AG04450 (cell line): Measurements from ENCODE around the gene PTTG2. TPM values are rescaled to one million over a fixed set of nuclear protein-coding genes. Genes with fewer than 3 reads are reported as not detected.

Experiments used
- CTCF ChIA-PET: fragments of 300-600, 350-600 bp; formaldehyde crosslinking; extraction: SDS; loops from one replicate; lab custom pipeline; 2022; ENCODE audit warnings: antibody characterized with exemption, inconsistent platforms; lab: Charles Lee
- POLR2A ChIA-PET: fragments of 350-600 bp; formaldehyde crosslinking; extraction: SDS; loops from one replicate; lab custom pipeline; 2021; ENCODE audit warnings: antibody characterized with exemption, inconsistent platforms; lab: Yijun Ruan, JAX
- DNase-seq: peaks from one replicate; pipeline ENCODE4 v3.0.0-alpha.2; 2011; ENCODE audit warnings: low read depth, low spot score
- H3K27ac ChIP-seq: one replicate; pipeline ENCODE4 v1.5.1; 2012; ENCODE audit warnings: low read depth, low read length, control low read depth
- H3K27me3 ChIP-seq: one replicate; pipeline ENCODE4 v1.6.0; 2012; ENCODE audit warnings: low read length; ENCODE audit not compliant: control insufficient read depth, insufficient read depth
- H3K4me3 ChIP-seq: 2 replicates; pipeline ENCODE4 v1.5.1; 2011; ENCODE audit warnings: mild to moderate bottlenecking, low read depth, low read length, control low read depth
- H3K9me3 ChIP-seq: 2 replicates; pipeline ENCODE4 v1.5.1; 2012; ENCODE audit warnings: low read length; ENCODE audit not compliant: control insufficient read depth, insufficient read depth
- polyA plus RNA-seq: library from polyadenylated mRNA; depleted of rRNA; stranded (reverse); fragments of >200 nt; gene quantifications from 2 replicates; pipeline ENCODE4 v1.2.3, GENCODE V29; 2011
- TF ChIP-seq, protein P1 (sequence below): IDR thresholded peaks from 2 replicates; pipeline ENCODE4 v1.5.1; 2011; ENCODE audit warnings: low read depth, low read length, control low read depth, inconsistent platforms

The PTTG2 gene
- polyA plus RNA-seq, 1 experiment, result not detected

DNA sequence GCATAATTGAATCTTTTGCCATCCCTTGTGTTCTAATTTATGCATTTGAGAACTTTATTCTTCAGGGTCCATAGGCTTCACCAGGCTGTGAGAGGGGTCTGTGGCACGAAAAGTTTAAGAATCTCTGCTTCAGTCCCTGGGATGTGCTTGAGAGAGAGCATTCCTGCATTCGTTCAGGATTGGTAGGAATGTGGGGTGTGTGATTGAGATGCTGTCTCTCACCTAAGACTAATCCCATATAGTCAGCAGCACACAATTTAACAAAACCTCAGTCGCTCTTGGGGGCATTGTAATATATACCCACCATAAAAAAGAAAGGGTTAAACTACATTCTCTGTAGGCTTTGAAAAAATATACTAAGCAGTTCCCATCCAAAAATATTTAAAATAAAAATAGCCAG is 41.7 kb downstream of the PTTG2 start:
- ChIA-PET CTCF (no interaction called here), POLR2A (interaction anchor here (0.8 kb wide), 1 partner anchor 11 kb away, joined by 3 read pairs; no protein-coding TSS in a partner anchor)
- TF ChIP-seq, protein P1, sequence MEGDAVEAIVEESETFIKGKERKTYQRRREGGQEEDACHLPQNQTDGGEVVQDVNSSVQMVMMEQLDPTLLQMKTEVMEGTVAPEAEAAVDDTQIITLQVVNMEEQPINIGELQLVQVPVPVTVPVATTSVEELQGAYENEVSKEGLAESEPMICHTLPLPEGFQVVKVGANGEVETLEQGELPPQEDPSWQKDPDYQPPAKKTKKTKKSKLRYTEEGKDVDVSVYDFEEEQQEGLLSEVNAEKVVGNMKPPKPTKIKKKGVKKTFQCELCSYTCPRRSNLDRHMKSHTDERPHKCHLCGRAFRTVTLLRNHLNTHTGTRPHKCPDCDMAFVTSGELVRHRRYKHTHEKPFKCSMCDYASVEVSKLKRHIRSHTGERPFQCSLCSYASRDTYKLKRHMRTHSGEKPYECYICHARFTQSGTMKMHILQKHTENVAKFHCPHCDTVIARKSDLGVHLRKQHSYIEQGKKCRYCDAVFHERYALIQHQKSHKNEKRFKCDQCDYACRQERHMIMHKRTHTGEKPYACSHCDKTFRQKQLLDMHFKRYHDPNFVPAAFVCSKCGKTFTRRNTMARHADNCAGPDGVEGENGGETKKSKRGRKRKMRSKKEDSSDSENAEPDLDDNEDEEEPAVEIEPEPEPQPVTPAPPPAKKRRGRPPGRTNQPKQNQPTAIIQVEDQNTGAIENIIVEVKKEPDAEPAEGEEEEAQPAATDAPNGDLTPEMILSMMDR, result no peak
- Histone ChIP-seq H3K9me3 (no peaks in the 10 kb centered on the region), H3K27me3 (no peaks in the 10 kb centered on the region), H3K27ac (no peak overlapping the region), H3K4me3 (no peak overlapping the region)
- DNase-seq, result no peak

GRCh38 chr4:38002451-38003071 is 42.4 kb downstream of the PTTG2 start:
- POLR2A ChIA-PET, result interaction anchor here (0.8 kb wide), 1 partner anchor 12 kb away, joined by 3 read pairs; no protein-coding TSS in a partner anchor
- no peak overlapping the region for H3K27ac ChIP-seq
- CTCF ChIA-PET, result interaction anchor here (0.9 kb wide), 1 partner anchor 32 kb away, joined by 6 read pairs; no protein-coding TSS in a partner anchor
- TF ChIP-seq, protein P1, result no peak
- no peaks in the 10 kb centered on the region for H3K9me3 ChIP-seq
- DNase-seq, result no peak
- H3K4me3 ChIP-seq, result no peak overlapping the region
- H3K27me3 ChIP-seq, result no peaks in the 10 kb centered on the region

GRCh38 chr4:38003102-38003501 is 42.9 kb downstream of the PTTG2 start:
- no peak for DNase-seq
- H3K27me3 ChIP-seq, result no peaks in the 10 kb centered on the region
- H3K9me3 ChIP-seq, result no peaks in the 10 kb centered on the region
- no peak overlapping the region for H3K27ac ChIP-seq
- CTCF ChIA-PET, result interaction anchor here (0.9 kb wide), 1 partner anchor 33 kb away, joined by 6 read pairs; no protein-coding TSS in a partner anchor
- H3K4me3 ChIP-seq, result no peak overlapping the region
- POLR2A ChIA-PET, result interaction anchor here (0.8 kb wide), 1 partner anchor 13 kb away, joined by 3 read pairs; no protein-coding TSS in a partner anchor
- TF ChIP-seq, protein P1, result no peak

GRCh38 chr4:38003628-38004027 is 43.4 kb downstream of the PTTG2 start:
- H3K27me3 ChIP-seq, result no peaks in the 10 kb centered on the region
- CTCF ChIA-PET, result interaction anchor here (0.7 to 0.9 kb wide), 3 partner anchors 32 to 89 kb away, joined by 3 to 6 read pairs (median 3); no protein-coding TSS in a partner anchor
- no peaks in the 10 kb centered on the region for H3K9me3 ChIP-seq
- POLR2A ChIA-PET, result no interaction called here
- no peak for DNase-seq
- H3K4me3 ChIP-seq, result no peak overlapping the region
- TF ChIP-seq, protein P1, result no peak
- H3K27ac ChIP-seq, result no peak overlapping the region

- ChIA-PET CTCF (interaction anchor here (0.7 kb wide), 2 partner anchors 31 to 89 kb away, joined by 3 read pairs; no protein-coding TSS in a partner anchor), POLR2A (no interaction called here)
- TF ChIP-seq, protein P1, result no peak
- DNase-seq, result no peak
- H3K4me3 ChIP-seq, result no peak overlapping the region
- H3K27ac ChIP-seq, result no peak overlapping the region
- H3K9me3 ChIP-seq, result no peaks in the 10 kb centered on the region
- H3K27me3 ChIP-seq, result no peaks in the 10 kb centered on the region
Measured at GRCh38 chr4:38004062-38004461, 43.9 kb downstream of the PTTG2 start.
